SK-N-SH treated with all-trans-retinoic acid at 6 μM for 48 hours (cell line): Measurements from ENCODE around the gene XIRP2.

Experiments
- ATAC-seq: fragments of 200-7000 bp; cut with Tn5 transposase; 3 replicates; pipeline ENCODE4 v1.9.1; 2020; ENCODE audit warnings: mild to moderate bottlenecking, moderate library complexity
- ARNTL ChIP-seq: fragments of 450-650 bp; formaldehyde crosslinking; IDR thresholded peaks from 2 replicates; pipeline ENCODE4 v1.5.0; 2020; ENCODE audit warnings: low read depth, mild to moderate bottlenecking, moderate library complexity, borderline replicate concordance
- BACH2 ChIP-seq: fragments of 250-450 bp; sonication (Bioruptor Pico); IDR thresholded peaks from 2 replicates; pipeline ENCODE4 v1.9.0; 2021; ENCODE audit warnings: mild to moderate bottlenecking, borderline replicate concordance
- CSDC2 ChIP-seq: fragments of 250-450 bp; sonication (Bioruptor Pico); IDR thresholded peaks from 2 replicates; pipeline ENCODE4 v1.5.0; 2020; ENCODE audit warnings: mild to moderate bottlenecking, moderate library complexity
- ESRRG ChIP-seq: fragments of 250-450 bp; sonication (Bioruptor Pico); IDR thresholded peaks from 2 replicates; pipeline ENCODE4 v1.6.1; 2021; ENCODE audit warnings: mild to moderate bottlenecking
- GLIS3 ChIP-seq: fragments of 250-450 bp; sonication (Bioruptor Pico); IDR thresholded peaks from 2 replicates; pipeline ENCODE4 v1.5.0; 2020; ENCODE audit warnings: mild to moderate bottlenecking, moderate library complexity
- ISL1 ChIP-seq: fragments of 250-450 bp; sonication (Bioruptor Pico); IDR thresholded peaks from 2 replicates; pipeline ENCODE4 v2.1.2; 2022; ENCODE audit warnings: mild to moderate bottlenecking, moderate library complexity
- OSR1 ChIP-seq: fragments of 250-450 bp; sonication (Bioruptor Pico); IDR thresholded peaks from 2 replicates; pipeline ENCODE4 v1.8.0; 2022; ENCODE audit warnings: moderate library complexity, mild to moderate bottlenecking, inconsistent platforms
- PPARA ChIP-seq: fragments of 250-450 bp; sonication (Bioruptor Pico); IDR thresholded peaks from 2 replicates; pipeline ENCODE4 v1.5.0; 2020; ENCODE audit warnings: mild to moderate bottlenecking, borderline replicate concordance
- RARB ChIP-seq: fragments of 250-450 bp; sonication (Bioruptor Pico); IDR thresholded peaks from 2 replicates; pipeline ENCODE4 v1.8.0; 2021; ENCODE audit warnings: mild to moderate bottlenecking, moderate library complexity
- SNAI2 ChIP-seq: fragments of 250-450 bp; sonication (Bioruptor Pico); IDR thresholded peaks from 2 replicates; pipeline ENCODE4 v1.5.0; 2020; ENCODE audit warnings: mild to moderate bottlenecking, moderate library complexity
- TCF4 ChIP-seq: fragments of 250-450 bp; sonication (Bioruptor Pico); IDR thresholded peaks from 2 replicates; pipeline ENCODE4 v1.8.0; 2021; ENCODE audit warnings: mild to moderate bottlenecking, moderate library complexity, borderline replicate concordance
- TOX ChIP-seq: fragments of 250-450 bp; sonication (Bioruptor Pico); IDR thresholded peaks from 2 replicates; pipeline ENCODE4 v1.8.0; 2021; ENCODE audit warnings: mild to moderate bottlenecking, moderate library complexity, borderline replicate concordance
- ZC3H10 ChIP-seq: fragments of 250-450 bp; sonication (Bioruptor Pico); IDR thresholded peaks from 2 replicates; pipeline ENCODE4 v1.5.1; 2021; ENCODE audit warnings: mild to moderate bottlenecking, moderate library complexity
- ZFP3 ChIP-seq: fragments of 250-450 bp; sonication (Bioruptor Pico); IDR thresholded peaks from 2 replicates; pipeline ENCODE4 v1.5.0; 2020; ENCODE audit warnings: mild to moderate bottlenecking, moderate library complexity
- ZFP30 ChIP-seq: fragments of 450-650 bp; formaldehyde crosslinking; IDR thresholded peaks from 2 replicates; pipeline ENCODE4 v1.5.0; 2022; ENCODE audit warnings: mild to moderate bottlenecking, moderate library complexity
- ZNF565 ChIP-seq: fragments of 450-650 bp; formaldehyde crosslinking; conservative IDR thresholded peaks from 2 replicates; pipeline ENCODE4 v1.5.0; 2020; ENCODE audit warnings: low read depth, mild to moderate bottlenecking, moderate library complexity
- ZNF70 ChIP-seq: fragments of 450-650 bp; formaldehyde crosslinking; IDR thresholded peaks from 2 replicates; pipeline ENCODE4 v1.5.0; 2020; ENCODE audit warnings: mild to moderate bottlenecking, moderate library complexity
- ZNF8 ChIP-seq: fragments of 450-650 bp; formaldehyde crosslinking; IDR thresholded peaks from 2 replicates; pipeline ENCODE4 v1.5.0; 2020; ENCODE audit warnings: mild to moderate bottlenecking, moderate library complexity
- TF ChIP-seq, protein P1 (sequence below): fragments of 250-450 bp; sonication (Bioruptor Pico); IDR thresholded peaks from 2 replicates; pipeline ENCODE4 v1.5.1; 2020; ENCODE audit warnings: low read depth, mild to moderate bottlenecking, moderate library complexity
- TF ChIP-seq, protein P2 (sequence below): fragments of 250-450 bp; sonication (Bioruptor Pico); IDR thresholded peaks from 2 replicates; pipeline ENCODE4 v1.5.1; 2021; ENCODE audit warnings: mild to moderate bottlenecking, moderate library complexity
- TF ChIP-seq, protein P3 (sequence below): fragments of 250-450 bp; sonication (Bioruptor Pico); IDR thresholded peaks from 2 replicates; pipeline ENCODE4 v1.8.0; 2020; ENCODE audit warnings: mild to moderate bottlenecking, moderate library complexity, borderline replicate concordance
- TF ChIP-seq, protein P4 (sequence below): fragments of 250-450 bp; sonication (Bioruptor Pico); IDR thresholded peaks from 2 replicates; pipeline ENCODE4 v1.5.0; 2020; ENCODE audit warnings: mild to moderate bottlenecking, moderate library complexity

XIRP2 gene

DNA sequence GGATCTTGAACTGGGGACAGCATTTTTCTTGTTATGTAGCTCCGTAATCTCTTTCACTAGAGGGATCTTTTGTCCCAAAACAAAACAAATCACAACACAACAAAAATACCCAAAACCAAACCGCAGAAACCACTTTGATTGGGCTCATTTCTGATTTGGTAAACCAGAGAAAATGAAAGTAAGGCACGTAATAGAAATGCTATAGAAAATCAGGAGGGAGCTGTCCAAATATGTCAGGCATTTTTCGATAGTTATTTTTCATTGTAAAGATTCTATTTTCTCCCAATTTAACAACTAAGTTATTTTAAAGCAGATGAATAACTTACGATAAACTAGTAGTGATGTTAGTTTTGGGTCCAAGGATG lies 406.5 kb downstream of the XIRP2 start:
- TF ChIP-seq TCF4 (CRISPR knock-in tag), result no peak
- TF ChIP-seq ESRRG, result no peak
- no peak for TF ChIP-seq BACH2
- no peak for TF ChIP-seq ZNF8
- no peak for TF ChIP-seq ZNF70
- no peak for TF ChIP-seq TOX (CRISPR knock-in tag)
- TF ChIP-seq OSR1 (CRISPR knock-in tag), result no peak
- no peak for TF ChIP-seq CSDC2 (CRISPR knock-in tag)
- TF ChIP-seq, protein P1, sequence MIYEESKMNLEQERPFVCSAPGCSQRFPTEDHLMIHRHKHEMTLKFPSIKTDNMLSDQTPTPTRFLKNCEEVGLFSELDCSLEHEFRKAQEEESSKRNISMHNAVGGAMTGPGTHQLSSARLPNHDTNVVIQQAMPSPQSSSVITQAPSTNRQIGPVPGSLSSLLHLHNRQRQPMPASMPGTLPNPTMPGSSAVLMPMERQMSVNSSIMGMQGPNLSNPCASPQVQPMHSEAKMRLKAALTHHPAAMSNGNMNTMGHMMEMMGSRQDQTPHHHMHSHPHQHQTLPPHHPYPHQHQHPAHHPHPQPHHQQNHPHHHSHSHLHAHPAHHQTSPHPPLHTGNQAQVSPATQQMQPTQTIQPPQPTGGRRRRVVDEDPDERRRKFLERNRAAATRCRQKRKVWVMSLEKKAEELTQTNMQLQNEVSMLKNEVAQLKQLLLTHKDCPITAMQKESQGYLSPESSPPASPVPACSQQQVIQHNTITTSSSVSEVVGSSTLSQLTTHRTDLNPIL, result no peak
- TF ChIP-seq ZFP3 (CRISPR knock-in tag), result no peak
- no peak for ATAC-seq

DNA sequence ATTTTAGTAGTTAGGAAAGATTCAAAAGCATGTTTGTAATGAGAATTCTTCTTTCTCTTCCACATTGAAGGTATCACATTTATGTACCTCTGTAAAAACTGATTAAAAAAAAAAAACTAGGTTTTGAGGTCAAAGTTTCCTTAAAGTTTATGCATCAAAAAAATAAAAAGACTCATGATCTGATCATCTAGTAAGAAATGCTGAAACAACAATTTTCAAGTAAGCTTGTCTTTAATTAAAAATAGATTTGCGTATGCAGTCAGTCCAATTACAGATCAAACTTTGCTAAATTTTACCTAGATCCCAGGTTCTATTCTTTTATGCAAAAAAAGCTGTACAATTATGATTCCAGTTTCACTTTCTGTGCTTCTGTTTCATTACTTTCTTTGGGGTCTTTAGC lies 409.0 kb downstream of the XIRP2 start:
- TF ChIP-seq ZC3H10 (no peak), OSR1 (CRISPR knock-in tag) (no peak), ZNF565 (no peak), CSDC2 (CRISPR knock-in tag) (no peak), TCF4 (CRISPR knock-in tag) (no peak), TOX (CRISPR knock-in tag) (no peak), SNAI2 (CRISPR knock-in tag) (no peak), ZNF70 (no peak), PPARA (no peak), ESRRG (no peak), ZFP30 (no peak), GLIS3 (CRISPR knock-in tag) (no peak)
- TF ChIP-seq, protein P2, sequence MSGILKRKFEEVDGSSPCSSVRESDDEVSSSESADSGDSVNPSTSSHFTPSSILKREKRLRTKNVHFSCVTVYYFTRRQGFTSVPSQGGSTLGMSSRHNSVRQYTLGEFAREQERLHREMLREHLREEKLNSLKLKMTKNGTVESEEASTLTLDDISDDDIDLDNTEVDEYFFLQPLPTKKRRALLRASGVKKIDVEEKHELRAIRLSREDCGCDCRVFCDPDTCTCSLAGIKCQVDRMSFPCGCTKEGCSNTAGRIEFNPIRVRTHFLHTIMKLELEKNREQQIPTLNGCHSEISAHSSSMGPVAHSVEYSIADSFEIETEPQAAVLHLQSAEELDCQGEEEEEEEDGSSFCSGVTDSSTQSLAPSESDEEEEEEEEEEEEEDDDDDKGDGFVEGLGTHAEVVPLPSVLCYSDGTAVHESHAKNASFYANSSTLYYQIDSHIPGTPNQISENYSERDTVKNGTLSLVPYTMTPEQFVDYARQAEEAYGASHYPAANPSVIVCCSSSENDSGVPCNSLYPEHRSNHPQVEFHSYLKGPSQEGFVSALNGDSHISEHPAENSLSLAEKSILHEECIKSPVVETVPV, result no peak
- TF ChIP-seq, protein P3, sequence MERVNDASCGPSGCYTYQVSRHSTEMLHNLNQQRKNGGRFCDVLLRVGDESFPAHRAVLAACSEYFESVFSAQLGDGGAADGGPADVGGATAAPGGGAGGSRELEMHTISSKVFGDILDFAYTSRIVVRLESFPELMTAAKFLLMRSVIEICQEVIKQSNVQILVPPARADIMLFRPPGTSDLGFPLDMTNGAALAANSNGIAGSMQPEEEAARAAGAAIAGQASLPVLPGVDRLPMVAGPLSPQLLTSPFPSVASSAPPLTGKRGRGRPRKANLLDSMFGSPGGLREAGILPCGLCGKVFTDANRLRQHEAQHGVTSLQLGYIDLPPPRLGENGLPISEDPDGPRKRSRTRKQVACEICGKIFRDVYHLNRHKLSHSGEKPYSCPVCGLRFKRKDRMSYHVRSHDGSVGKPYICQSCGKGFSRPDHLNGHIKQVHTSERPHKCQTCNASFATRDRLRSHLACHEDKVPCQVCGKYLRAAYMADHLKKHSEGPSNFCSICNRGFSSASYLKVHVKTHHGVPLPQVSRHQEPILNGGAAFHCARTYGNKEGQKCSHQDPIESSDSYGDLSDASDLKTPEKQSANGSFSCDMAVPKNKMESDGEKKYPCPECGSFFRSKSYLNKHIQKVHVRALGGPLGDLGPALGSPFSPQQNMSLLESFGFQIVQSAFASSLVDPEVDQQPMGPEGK (CRISPR knock-in tag), result no peak
- TF ChIP-seq, protein P1, result no peak
- TF ChIP-seq, all 23 proteins: peak for 0
- no peak for ATAC-seq

DNA sequence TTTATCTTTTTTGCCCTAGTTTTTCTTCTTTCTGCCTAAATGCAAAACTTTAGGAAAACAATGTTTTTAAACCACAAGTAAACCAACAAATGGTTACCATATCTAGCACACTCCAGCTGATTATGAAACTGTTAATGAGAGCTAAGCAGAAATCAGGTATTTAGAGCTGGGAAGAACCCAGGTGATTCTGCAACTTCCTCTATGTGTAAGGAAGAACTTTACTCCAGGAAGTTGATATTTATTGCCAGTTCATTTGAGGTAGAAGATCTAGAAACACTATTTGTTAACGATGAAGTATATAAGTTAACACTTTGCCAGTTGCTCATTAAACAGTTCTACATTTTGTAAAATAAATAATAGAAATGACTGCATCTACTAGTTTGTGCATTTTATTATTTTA lies 409.7 kb downstream of the XIRP2 start:
- no peak for ATAC-seq
- TF ChIP-seq TOX (CRISPR knock-in tag) (no peak), ZNF565 (no peak), ARNTL (no peak), ESRRG (no peak), TCF4 (CRISPR knock-in tag) (no peak), BACH2 (no peak), CSDC2 (CRISPR knock-in tag) (no peak), OSR1 (CRISPR knock-in tag) (no peak), ZNF8 (no peak), RARB (CRISPR knock-in tag) (no peak), SNAI2 (CRISPR knock-in tag) (no peak), ZFP3 (CRISPR knock-in tag) (no peak), ISL1 (no peak)
- TF ChIP-seq, protein P2, result no peak
- TF ChIP-seq, protein P1, result no peak
- TF ChIP-seq, protein P4, sequence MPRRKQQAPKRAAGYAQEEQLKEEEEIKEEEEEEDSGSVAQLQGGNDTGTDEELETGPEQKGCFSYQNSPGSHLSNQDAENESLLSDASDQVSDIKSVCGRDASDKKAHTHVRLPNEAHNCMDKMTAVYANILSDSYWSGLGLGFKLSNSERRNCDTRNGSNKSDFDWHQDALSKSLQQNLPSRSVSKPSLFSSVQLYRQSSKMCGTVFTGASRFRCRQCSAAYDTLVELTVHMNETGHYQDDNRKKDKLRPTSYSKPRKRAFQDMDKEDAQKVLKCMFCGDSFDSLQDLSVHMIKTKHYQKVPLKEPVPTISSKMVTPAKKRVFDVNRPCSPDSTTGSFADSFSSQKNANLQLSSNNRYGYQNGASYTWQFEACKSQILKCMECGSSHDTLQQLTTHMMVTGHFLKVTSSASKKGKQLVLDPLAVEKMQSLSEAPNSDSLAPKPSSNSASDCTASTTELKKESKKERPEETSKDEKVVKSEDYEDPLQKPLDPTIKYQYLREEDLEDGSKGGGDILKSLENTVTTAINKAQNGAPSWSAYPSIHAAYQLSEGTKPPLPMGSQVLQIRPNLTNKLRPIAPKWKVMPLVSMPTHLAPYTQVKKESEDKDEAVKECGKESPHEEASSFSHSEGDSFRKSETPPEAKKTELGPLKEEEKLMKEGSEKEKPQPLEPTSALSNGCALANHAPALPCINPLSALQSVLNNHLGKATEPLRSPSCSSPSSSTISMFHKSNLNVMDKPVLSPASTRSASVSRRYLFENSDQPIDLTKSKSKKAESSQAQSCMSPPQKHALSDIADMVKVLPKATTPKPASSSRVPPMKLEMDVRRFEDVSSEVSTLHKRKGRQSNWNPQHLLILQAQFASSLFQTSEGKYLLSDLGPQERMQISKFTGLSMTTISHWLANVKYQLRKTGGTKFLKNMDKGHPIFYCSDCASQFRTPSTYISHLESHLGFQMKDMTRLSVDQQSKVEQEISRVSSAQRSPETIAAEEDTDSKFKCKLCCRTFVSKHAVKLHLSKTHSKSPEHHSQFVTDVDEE (CRISPR knock-in tag), result no peak
- TF ChIP-seq, protein P3 (CRISPR knock-in tag), result no peak
